ENCODE data around the gene FUZ. TPM values are rescaled to one million over a fixed set of nuclear protein-coding genes. Genes with fewer than 3 reads are reported as not detected.

Gene FUZ
- total and polyA plus RNA-seq, 2 of the 4 experiments (the other 2 are of a cell fraction) = 12.1 to 14.3 TPM

DNA sequence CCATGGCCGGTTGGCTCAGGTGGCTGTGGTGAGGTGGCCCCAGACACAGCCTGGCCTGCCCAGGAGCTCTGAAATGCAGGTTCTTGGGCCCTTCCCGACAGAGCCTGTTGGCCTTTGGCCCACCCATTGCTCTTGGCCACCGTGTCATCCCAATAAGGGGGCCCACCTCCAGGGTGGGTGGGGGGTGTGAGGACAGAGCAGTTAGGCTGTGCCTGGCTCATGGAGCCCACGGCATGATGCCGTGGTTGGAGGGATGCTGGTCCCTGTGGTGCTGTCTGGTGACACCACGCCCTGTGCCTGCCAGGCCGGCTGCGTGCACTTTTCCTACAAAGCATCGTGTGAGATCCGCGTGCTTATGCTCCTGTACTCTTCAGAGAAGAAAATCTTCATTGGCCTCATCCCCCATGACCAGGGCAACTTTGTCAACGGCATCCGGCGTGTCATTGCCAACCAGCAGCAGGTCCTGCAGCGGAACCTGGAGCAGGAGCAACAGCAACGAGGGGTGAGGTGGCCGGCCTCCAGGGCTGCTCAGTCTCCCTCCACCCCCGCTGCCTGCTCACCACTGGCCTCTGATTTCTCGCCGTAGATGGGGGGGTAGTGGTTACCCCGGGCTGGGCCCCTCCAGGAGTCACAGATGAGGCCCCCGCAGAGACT, 46.7 kb upstream of the FUZ start:
- H2BK15ac ChIP-seq (ENCODE audit: low read depth, low read length) = no peak overlapping the region
- H2AK9ac ChIP-seq (replicated peaks; ENCODE audit: low read depth, low read length, poor library complexity) = peak overlapping the region; percentile 90
- peak overlapping the region; percentile 35; the same call in 1 of the 2 replicates for H3K4ac ChIP-seq (ENCODE audit: low read depth, low read length)
- H4K8ac ChIP-seq (ENCODE audit: low read depth in 2 of 2, low read length in 2 of 2) = peak overlapping the region in 1 of 2 experiments; percentile 53; a peak in 1 of 4 replicates
- H2AK5ac ChIP-seq (ENCODE audit: low read depth, low read length) = peak overlapping the region; percentile 49; the same call in 1 of the 2 replicates
- H3K9me3 ChIP-seq (ENCODE audit: control insufficient read depth, insufficient read depth, low read length) = no peaks in the 10 kb centered on the region
- intact Hi-C loops (cut with micrococcal nuclease) = no loop called here
- ChIA-PET CTCF (no interaction called here), POLR2A (ENCODE audit: unreplicated experiment) (no interaction called here)
- no peak overlapping the region for H2BK20ac ChIP-seq (ENCODE audit: low read depth, low read length)
- H2BK120ac ChIP-seq (ENCODE audit: low read depth, low read length) = no peak overlapping the region
- dilution Hi-C loops (cut with HindIII; ENCODE audit: low sequenced_read_pairs, unreplicated experiment) = no loop called here
- H3K4me1 ChIP-seq (ENCODE audit: control insufficient read depth, insufficient read depth, low read length) = peaks cover 11% of the 10 kb centered on the region
- peaks cover 7% of the 10 kb centered on the region for H3K9me1 ChIP-seq (ENCODE audit: insufficient read depth, low read length)
- H3K27me3 ChIP-seq (ENCODE audit: control insufficient read depth, insufficient read depth, low read length) = no peaks in the 10 kb centered on the region
- no peak overlapping the region for H3K56ac ChIP-seq (ENCODE audit: extremely low read depth, insufficient read depth, low read length)
- peak overlapping the region; percentile 53 for H2BK5ac ChIP-seq (ENCODE audit: low read depth, low read length, poor library complexity, severe bottlenecking)
- ATAC-seq (ENCODE audit: low read depth) (no peak), DNase-seq (no peak)
- H3K27ac ChIP-seq (ENCODE audit: insufficient read depth, low read length) = peak overlapping the region; percentile 32
- no peak overlapping the region for H3K23ac ChIP-seq (ENCODE audit: low read depth, low read length)
- 0 out of 2 replicates have a peak overlapping the region, but pooled peaks have one; percentile 32 for H3K14ac ChIP-seq (replicated peaks; ENCODE audit: low read depth, low read length)
- peaks cover 12 to 74% of the 10 kb centered on the region in 2 experiments for H3K79me1 ChIP-seq (ENCODE audit: low read depth in 1 of 2, low read length in 2 of 2)
- H2AFZ ChIP-seq (replicated peaks; ENCODE audit: low read length, poor library complexity) = peak overlapping the region; percentile 12
- no peak overlapping the region for H4K91ac ChIP-seq (ENCODE audit: insufficient read depth, low read depth, low read length)
- 89% methylated on average over 11 of the region's 22 CpGs; no CpG with 5 or more reads in 1 of the 2 experiments for WGBS, 2 experiments (ENCODE audit: extremely low coverage in 2 of 2, insufficient read length in 1 of 2)
- H3K18ac ChIP-seq (ENCODE audit: low read depth, low read length) = no peak overlapping the region
- no peak overlapping the region for H3K9ac ChIP-seq (ENCODE audit: low read depth, low read length)
- in situ Hi-C loops (cut with MboI; ENCODE audit: low sequenced_read_pairs) = loop anchor here (10.0 kb wide), 1 partner anchor 175 kb away; the partner anchor contains the start of gene ADM5
- H4K20me1 ChIP-seq (ENCODE audit: insufficient read depth, low read length) = peaks cover 59% of the 10 kb centered on the region
- H3K4me2 ChIP-seq (ENCODE audit: low read depth, low read length) = no peak overlapping the region
- no TSS peak for BruUV-seq (replicated peaks)
- H3K36me3 ChIP-seq (ENCODE audit: control insufficient read depth, insufficient read depth, low read length) = peaks cover 88% of the 10 kb centered on the region
- no peak overlapping the region for H3K4me3 ChIP-seq (ENCODE audit: insufficient read depth, low read depth, low read length)
- no peak overlapping the region for H4K5ac ChIP-seq (ENCODE audit: low read depth, low read length)
- no peak for TF ChIP-seq FOS (IDR thresholded peaks at IDR 0.05; ENCODE audit: low read depth, low read length)
- no peak for TF ChIP-seq RAD21 (IDR thresholded peaks at IDR 0.05; ENCODE audit: low read length)
- no peak for TF ChIP-seq RCOR1 (IDR thresholded peaks at IDR 0.05; ENCODE audit: insufficient replicate concordance, low read length)
- TF ChIP-seq, protein P1, sequence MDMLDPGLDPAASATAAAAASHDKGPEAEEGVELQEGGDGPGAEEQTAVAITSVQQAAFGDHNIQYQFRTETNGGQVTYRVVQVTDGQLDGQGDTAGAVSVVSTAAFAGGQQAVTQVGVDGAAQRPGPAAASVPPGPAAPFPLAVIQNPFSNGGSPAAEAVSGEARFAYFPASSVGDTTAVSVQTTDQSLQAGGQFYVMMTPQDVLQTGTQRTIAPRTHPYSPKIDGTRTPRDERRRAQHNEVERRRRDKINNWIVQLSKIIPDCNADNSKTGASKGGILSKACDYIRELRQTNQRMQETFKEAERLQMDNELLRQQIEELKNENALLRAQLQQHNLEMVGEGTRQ (IDR thresholded peaks at IDR 0.05; ENCODE audit: low read depth, low read length) = no peak
- no peak for TF ChIP-seq MAFK (IDR thresholded peaks at IDR 0.05; ENCODE audit: low read depth, low read length)
- no peak for TF ChIP-seq NFE2L2 (IDR thresholded peaks at IDR 0.05; ENCODE audit: low read depth, low read length)
- TF ChIP-seq CHD1 (IDR thresholded peaks at IDR 0.05; ENCODE audit: low read depth, low read length) = no peak
- TF ChIP-seq, protein P2, sequence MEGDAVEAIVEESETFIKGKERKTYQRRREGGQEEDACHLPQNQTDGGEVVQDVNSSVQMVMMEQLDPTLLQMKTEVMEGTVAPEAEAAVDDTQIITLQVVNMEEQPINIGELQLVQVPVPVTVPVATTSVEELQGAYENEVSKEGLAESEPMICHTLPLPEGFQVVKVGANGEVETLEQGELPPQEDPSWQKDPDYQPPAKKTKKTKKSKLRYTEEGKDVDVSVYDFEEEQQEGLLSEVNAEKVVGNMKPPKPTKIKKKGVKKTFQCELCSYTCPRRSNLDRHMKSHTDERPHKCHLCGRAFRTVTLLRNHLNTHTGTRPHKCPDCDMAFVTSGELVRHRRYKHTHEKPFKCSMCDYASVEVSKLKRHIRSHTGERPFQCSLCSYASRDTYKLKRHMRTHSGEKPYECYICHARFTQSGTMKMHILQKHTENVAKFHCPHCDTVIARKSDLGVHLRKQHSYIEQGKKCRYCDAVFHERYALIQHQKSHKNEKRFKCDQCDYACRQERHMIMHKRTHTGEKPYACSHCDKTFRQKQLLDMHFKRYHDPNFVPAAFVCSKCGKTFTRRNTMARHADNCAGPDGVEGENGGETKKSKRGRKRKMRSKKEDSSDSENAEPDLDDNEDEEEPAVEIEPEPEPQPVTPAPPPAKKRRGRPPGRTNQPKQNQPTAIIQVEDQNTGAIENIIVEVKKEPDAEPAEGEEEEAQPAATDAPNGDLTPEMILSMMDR (conservative IDR thresholded peaks at IDR 0.05; ENCODE audit: low read depth, low read length) = no peak
- TF ChIP-seq, protein P3, sequence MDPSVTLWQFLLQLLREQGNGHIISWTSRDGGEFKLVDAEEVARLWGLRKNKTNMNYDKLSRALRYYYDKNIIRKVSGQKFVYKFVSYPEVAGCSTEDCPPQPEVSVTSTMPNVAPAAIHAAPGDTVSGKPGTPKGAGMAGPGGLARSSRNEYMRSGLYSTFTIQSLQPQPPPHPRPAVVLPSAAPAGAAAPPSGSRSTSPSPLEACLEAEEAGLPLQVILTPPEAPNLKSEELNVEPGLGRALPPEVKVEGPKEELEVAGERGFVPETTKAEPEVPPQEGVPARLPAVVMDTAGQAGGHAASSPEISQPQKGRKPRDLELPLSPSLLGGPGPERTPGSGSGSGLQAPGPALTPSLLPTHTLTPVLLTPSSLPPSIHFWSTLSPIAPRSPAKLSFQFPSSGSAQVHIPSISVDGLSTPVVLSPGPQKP (IDR thresholded peaks at IDR 0.05; ENCODE audit: borderline replicate concordance, low read depth, low read length) = no peak
- TF ChIP-seq BHLHE40 (IDR thresholded peaks at IDR 0.05; ENCODE audit: low read depth, low read length) = no peak
- TF ChIP-seq MAZ (IDR thresholded peaks at IDR 0.05; ENCODE audit: borderline replicate concordance, low read depth, low read length) = no peak
- no peak for TF ChIP-seq CEBPB (IDR thresholded peaks at IDR 0.05; ENCODE audit: low read depth, low read length)
- no peak for TF ChIP-seq RFX5 (IDR thresholded peaks at IDR 0.05; ENCODE audit: low read depth, low read length)
- TF ChIP-seq SMC3 (IDR thresholded peaks at IDR 0.05; ENCODE audit: low read depth, low read length) = no peak
- no peak for TF ChIP-seq POLR2A (IDR thresholded peaks at IDR 0.05; ENCODE audit: low read depth, low read length)

All from IMR-90 (cell line).